Type B pancreatic cell (in vitro differentiated cells): Measurements from ENCODE around the gene MTX1. TPM values are rescaled to one million over a fixed set of nuclear protein-coding genes. Genes with fewer than 3 reads are reported as not detected.
"Not testable (repeated sequence)": the region's sequence is repeated elsewhere in the genome, so short reads cannot be mapped to it uniquely, and the experiment has no call there.

Experiments
- DNase-seq: peaks from one replicate; pipeline ENCODE4 v3.0.0; 2021; ENCODE audit warnings: mixed read lengths; ENCODE audit not compliant: unreplicated experiment; ENCODE audit errors: extremely low spot score
- H3K27ac Mint-ChIP-seq: 2 replicates; pipeline ENCODE4 v1.8.0; 2021; ENCODE audit warnings: mild to moderate bottlenecking, mixed read lengths
- H3K27me3 Mint-ChIP-seq: 2 replicates; pipeline ENCODE4 v1.8.0; 2021; ENCODE audit warnings: mixed read lengths
- H3K36me3 Mint-ChIP-seq: 2 replicates; pipeline ENCODE4 v1.8.0; 2021; ENCODE audit warnings: mixed read lengths
- H3K4me1 Mint-ChIP-seq: one replicate; pipeline ENCODE4 v1.8.0; 2021; ENCODE audit warnings: mixed read lengths; ENCODE audit not compliant: unreplicated experiment
- H3K4me3 Mint-ChIP-seq: 2 replicates; pipeline ENCODE4 v1.8.0; 2021; ENCODE audit warnings: mild to moderate bottlenecking, mixed read lengths
- H3K9me3 Mint-ChIP-seq: 2 replicates; pipeline ENCODE4 v1.8.0; 2021; ENCODE audit warnings: mixed read lengths
- total RNA-seq: library from RNA; stranded (reverse); gene quantifications from 2 replicates; pipeline ENCODE4 v1.2.1, GENCODE V29; 2021; ENCODE audit warnings: low replicate concordance
- TF ChIP-seq, protein P1 (sequence below): fragments of 200-600 bp; sonication (generic); conservative IDR thresholded peaks from 2 replicates; pipeline ENCODE4 v1.5.0; 2021; ENCODE audit warnings: antibody characterized with exemption, mild to moderate bottlenecking

Gene MTX1
- total RNA-seq, 1 donor from 2014 or later = 34.0 TPM

DNA sequence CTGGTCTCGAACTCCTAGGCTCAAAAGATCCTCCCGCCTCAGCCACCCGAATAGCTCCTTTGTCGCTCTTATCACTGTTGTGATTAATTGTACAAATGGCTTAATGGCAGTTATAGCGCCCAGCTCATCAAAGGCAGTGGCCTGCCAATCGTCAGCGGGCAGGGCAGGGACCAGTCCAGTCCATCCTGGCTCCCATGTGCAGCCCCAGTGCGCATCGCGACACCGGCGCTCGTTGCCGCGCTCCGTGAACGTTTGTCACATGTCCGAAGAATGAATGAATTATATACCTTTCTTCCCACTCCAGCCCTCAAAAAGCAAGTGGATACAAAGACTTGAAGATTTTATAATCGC, 18.4 kb downstream of the MTX1 start:
- Mint-ChIP-seq H3K27ac (peak overlapping the region; percentile 96), H3K4me1 (peaks cover 24% of the 10 kb centered on the region), H3K27me3 (no peaks in the 10 kb centered on the region), H3K9me3 (no peaks in the 10 kb centered on the region), H3K4me3 (peak overlapping the region; percentile 94), H3K36me3 (no peaks in the 10 kb centered on the region)
- TF ChIP-seq, protein P1, sequence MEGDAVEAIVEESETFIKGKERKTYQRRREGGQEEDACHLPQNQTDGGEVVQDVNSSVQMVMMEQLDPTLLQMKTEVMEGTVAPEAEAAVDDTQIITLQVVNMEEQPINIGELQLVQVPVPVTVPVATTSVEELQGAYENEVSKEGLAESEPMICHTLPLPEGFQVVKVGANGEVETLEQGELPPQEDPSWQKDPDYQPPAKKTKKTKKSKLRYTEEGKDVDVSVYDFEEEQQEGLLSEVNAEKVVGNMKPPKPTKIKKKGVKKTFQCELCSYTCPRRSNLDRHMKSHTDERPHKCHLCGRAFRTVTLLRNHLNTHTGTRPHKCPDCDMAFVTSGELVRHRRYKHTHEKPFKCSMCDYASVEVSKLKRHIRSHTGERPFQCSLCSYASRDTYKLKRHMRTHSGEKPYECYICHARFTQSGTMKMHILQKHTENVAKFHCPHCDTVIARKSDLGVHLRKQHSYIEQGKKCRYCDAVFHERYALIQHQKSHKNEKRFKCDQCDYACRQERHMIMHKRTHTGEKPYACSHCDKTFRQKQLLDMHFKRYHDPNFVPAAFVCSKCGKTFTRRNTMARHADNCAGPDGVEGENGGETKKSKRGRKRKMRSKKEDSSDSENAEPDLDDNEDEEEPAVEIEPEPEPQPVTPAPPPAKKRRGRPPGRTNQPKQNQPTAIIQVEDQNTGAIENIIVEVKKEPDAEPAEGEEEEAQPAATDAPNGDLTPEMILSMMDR = peak; percentile 24
- no peak for DNase-seq

- H3K27ac Mint-ChIP-seq = peak overlapping the region; percentile 96
- no peaks in the 10 kb centered on the region for H3K36me3 Mint-ChIP-seq
- no peaks in the 10 kb centered on the region for H3K9me3 Mint-ChIP-seq
- TF ChIP-seq, protein P1 = peak; percentile 16
- H3K27me3 Mint-ChIP-seq = no peaks in the 10 kb centered on the region
- H3K4me3 Mint-ChIP-seq = peak overlapping the region; percentile 94
- DNase-seq = peak; percentile 99
- H3K4me1 Mint-ChIP-seq = peaks cover 24% of the 10 kb centered on the region
Observed at GRCh38 chr1:155227261-155228095, 19.0 kb downstream of the MTX1 start.

DNA sequence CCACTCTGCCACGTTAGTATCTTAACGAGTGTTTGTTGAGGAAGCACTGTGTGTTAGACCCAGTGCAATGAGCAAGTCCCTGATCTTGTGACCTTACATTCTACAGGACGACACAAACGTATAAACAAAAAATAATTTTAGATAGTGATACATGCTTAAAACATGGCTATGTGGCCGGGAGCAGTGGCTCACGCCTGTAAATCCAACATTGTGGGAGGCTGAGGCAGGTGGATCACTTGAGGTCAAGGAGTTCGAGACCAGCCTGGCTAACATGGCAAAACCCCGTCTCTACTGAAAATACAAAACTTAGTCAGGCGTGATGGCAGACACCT, 19.6 kb downstream of the MTX1 start:
- no peak for DNase-seq
- peak overlapping the region; percentile 94 for H3K4me3 Mint-ChIP-seq

GRCh38 chr1:155231302-155231701, 22.8 kb downstream of the MTX1 start:
- not testable (repeated sequence) for H3K9me3 Mint-ChIP-seq, DNase-seq, H3K36me3 Mint-ChIP-seq, H3K4me3 Mint-ChIP-seq, H3K27me3 Mint-ChIP-seq
- peak overlapping the region; percentile 3 for H3K27ac Mint-ChIP-seq
- peaks cover 11% of the 10 kb centered on the region for H3K4me1 Mint-ChIP-seq

More for the DNA sequence above, 19.6 kb downstream of the MTX1 start:
- H3K27ac Mint-ChIP-seq = peak overlapping the region; percentile 96
- H3K4me1 Mint-ChIP-seq = peaks cover 24% of the 10 kb centered on the region
- no peaks in the 10 kb centered on the region for H3K9me3 Mint-ChIP-seq
- TF ChIP-seq, protein P1 = no peak
- H3K36me3 Mint-ChIP-seq = no peaks in the 10 kb centered on the region
- H3K27me3 Mint-ChIP-seq = no peaks in the 10 kb centered on the region

DNA sequence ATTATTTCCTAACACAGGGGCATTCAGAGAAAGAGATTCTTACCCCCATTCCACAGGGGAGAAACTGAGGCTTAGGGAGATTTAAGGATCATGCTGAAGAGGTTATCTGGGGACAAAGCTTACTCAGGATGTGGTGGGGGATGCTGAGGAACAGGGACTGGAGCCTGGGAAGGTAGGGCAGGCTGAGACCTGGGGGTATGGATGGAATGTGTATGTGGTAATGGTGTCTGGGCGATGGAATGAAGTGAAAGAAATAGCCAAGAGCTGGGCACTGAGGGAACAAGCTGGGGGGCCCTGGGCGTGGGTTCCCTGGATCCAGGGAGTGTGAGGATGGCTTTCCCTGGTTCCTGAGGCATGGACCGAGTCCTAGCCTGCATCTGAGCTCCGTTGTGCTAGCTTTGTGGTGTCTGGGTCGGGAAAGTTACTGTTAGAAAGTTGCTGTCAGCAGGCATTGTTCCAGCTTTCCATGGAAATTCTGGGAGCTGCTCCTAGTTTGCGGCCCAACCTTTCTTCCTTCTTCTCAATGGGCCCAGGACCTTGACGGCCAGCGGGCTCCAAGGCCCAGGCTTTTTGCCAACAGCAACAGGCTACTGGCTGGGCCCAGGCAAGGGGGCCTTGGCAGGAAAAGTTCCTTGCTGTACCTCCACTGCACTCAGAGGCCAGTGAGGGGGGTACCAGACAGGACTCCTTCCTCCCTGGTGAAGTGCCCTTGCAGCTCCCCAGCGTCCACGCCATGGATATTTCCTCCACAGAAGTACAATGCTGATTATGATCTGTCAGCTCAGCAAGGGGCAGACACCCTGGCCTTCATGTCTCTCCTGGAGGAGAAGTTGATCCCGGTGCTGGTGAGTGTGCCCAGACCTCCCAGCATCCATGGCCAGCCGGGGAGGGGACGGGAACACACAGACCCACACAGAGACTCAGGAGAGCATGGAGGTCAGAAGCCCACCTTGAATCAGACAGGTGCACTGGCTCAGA, 23.8 kb downstream of the MTX1 start:
- H3K4me1 Mint-ChIP-seq, H3K4me3 Mint-ChIP-seq, H3K36me3 Mint-ChIP-seq, H3K9me3 Mint-ChIP-seq, H3K27me3 Mint-ChIP-seq, H3K27ac Mint-ChIP-seq, DNase-seq: not testable (repeated sequence)

DNA sequence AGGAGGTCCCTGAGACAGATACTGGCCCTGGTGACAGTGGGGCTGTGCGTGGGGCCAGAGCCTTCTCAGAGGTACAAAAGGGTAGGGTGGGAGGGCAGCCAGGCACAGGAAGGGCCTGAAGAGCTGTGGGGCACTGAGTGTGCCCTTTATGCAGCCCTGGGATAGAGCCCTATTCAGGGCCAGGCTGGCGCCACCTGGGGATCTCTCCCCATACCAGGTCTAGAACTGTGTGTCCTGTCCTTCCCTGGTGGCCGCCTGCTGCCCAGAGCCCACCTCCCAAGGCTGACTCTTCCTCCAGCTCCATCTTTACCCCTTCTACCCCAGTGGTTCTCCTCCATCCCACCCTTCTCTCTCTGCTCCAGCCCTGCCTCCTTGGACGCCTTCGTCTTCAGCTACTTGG, 25.0 kb downstream of the MTX1 start:
- H3K36me3 Mint-ChIP-seq, H3K4me3 Mint-ChIP-seq, H3K9me3 Mint-ChIP-seq, H3K27me3 Mint-ChIP-seq, H3K27ac Mint-ChIP-seq, DNase-seq, H3K4me1 Mint-ChIP-seq: not testable (repeated sequence)

DNA sequence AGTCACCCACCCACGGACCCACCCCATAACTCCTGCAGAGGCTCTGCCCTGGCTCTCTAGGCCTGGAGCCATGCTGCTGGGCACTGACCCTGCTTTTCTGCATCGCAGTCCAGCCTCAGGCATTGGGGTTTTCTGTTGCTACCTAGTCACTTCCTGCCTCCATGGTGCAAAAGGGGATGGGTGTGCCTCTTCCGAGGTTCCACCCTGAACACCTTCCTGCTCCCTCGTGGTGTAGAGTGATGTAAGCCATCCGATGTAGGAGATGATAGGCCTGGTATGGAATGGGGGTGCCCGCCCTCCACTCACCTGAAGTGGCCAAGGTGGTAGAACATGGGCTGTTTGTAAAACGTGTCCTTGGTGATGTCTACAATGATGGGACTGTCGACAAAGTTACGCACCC, 26.9 kb downstream of the MTX1 start:
- H3K4me3 Mint-ChIP-seq, H3K36me3 Mint-ChIP-seq, DNase-seq, H3K4me1 Mint-ChIP-seq, H3K9me3 Mint-ChIP-seq, H3K27me3 Mint-ChIP-seq, H3K27ac Mint-ChIP-seq: not testable (repeated sequence)
